ES-I3 (cell line): ENCODE measurements around the gene TASP1.
A peak's percentile ranks its signal among the peaks of the same experiment; 100 is the strongest.
"Not testable (repeated sequence)": the region's sequence is repeated elsewhere in the genome, so short reads cannot be mapped to it uniquely, and the experiment has no call there.

Experiments
- H3K36me3 ChIP-seq: 2 replicates; pipeline ENCODE4 v1.6.1; 2013; ENCODE audit warnings: mild to moderate bottlenecking, low read length, control low read depth, moderate library complexity; ENCODE audit not compliant: insufficient read depth
- H3K4me1 ChIP-seq: 2 replicates; pipeline ENCODE4 v1.6.1; 2013; ENCODE audit warnings: mild to moderate bottlenecking, control low read depth, low read length; ENCODE audit not compliant: insufficient read depth
- H3K9ac ChIP-seq: 2 replicates; pipeline ENCODE4 v1.6.1; 2013; ENCODE audit warnings: low read depth, mild to moderate bottlenecking, low read length, moderate library complexity
- H3K9me3 ChIP-seq: 2 replicates; pipeline ENCODE4 v1.6.1; 2013; ENCODE audit warnings: mild to moderate bottlenecking, low read length, moderate library complexity; ENCODE audit not compliant: control insufficient read depth, insufficient read depth

TASP1 gene

DNA sequence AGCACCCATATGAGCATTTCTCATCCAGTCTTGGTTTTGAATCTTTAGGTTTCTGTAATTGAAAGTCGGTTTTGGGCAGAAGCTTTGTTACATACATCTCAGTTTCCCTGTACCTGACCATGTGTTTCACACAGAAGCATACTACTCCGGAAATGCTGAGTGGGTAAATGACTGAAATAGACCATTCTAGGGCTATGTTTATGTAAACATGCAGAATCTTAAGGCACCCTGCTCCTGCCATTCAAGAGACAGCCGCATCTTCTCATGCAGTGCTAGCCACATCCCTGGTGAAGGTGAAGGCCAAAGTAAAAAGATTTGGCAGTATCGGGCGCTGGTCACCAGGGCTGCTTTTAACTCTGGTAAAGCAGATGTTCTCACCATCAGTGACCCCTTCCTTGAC is 246.3 kb downstream of the TASP1 start:
- H3K9me3 ChIP-seq = no peaks in the 10 kb centered on the region
- no peak overlapping the region for H3K9ac ChIP-seq
- no peaks in the 10 kb centered on the region for H3K4me1 ChIP-seq
- H3K36me3 ChIP-seq = no peaks in the 10 kb centered on the region

DNA sequence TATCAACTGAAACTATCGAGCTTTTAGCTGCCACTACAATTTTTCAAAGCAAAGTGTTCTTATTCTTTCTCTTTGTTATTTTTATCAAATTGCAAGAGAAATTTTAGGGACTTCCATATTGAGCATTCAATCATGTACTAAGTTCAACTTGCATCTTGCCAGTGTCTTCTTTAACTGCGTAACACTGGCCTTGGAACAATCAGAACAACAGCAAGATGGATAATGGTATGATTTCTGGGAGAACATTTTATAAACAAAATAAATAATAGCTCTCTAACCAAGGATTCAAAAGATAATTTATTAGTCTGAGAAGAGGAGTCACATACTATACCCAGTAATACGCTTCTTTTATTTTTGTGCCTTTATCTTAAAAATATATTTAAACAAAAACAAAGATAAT is 249.6 kb downstream of the TASP1 start:
- H3K9me3 ChIP-seq = no peaks in the 10 kb centered on the region
- no peak overlapping the region for H3K9ac ChIP-seq
- H3K4me1 ChIP-seq = no peaks in the 10 kb centered on the region
- no peaks in the 10 kb centered on the region for H3K36me3 ChIP-seq

DNA sequence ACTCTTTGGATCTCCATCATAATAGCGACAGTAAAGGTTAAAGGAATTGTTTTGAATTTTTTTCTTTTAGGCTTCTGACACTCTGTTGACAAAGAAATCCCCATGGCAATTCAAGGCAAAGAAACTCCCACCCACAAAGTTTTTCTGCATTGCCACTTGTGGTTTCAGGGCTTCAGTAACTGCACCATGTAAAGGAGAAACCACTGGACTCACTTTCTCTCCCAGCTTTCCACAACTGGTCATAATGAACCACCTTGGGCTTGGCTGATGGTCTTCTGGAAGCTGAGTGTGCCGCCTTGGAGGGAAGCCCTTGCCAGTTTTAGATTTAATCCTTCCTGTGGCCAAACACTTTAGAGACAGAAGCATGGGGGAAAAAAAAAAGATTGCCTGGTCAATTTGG is 254.6 kb downstream of the TASP1 start:
- no peaks in the 10 kb centered on the region for H3K4me1 ChIP-seq
- no peak overlapping the region for H3K9ac ChIP-seq
- no peaks in the 10 kb centered on the region for H3K9me3 ChIP-seq
- H3K36me3 ChIP-seq = no peaks in the 10 kb centered on the region

DNA sequence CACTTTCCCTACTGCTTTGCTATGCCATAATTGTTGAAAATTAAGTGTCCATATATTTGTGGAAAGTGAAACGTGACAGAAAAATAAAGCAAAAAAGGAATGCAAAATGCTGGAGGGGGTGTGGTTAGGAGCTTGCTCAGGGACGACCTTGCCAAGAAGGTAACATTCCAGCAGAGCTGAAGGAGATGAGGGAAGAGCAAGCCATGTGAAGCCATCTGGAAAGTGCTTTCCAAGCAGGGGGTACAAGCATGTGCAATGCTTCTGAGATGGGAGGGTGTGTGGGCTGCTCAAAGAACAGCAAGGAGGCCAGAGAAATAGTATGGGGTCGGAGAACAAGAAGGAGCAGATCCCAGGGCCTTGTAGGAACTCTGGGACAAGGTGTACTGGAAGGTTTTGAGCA is 255.9 kb downstream of the TASP1 start:
- no peaks in the 10 kb centered on the region for H3K9me3 ChIP-seq
- H3K36me3 ChIP-seq = no peaks in the 10 kb centered on the region
- H3K9ac ChIP-seq = no peak overlapping the region
- no peaks in the 10 kb centered on the region for H3K4me1 ChIP-seq

DNA sequence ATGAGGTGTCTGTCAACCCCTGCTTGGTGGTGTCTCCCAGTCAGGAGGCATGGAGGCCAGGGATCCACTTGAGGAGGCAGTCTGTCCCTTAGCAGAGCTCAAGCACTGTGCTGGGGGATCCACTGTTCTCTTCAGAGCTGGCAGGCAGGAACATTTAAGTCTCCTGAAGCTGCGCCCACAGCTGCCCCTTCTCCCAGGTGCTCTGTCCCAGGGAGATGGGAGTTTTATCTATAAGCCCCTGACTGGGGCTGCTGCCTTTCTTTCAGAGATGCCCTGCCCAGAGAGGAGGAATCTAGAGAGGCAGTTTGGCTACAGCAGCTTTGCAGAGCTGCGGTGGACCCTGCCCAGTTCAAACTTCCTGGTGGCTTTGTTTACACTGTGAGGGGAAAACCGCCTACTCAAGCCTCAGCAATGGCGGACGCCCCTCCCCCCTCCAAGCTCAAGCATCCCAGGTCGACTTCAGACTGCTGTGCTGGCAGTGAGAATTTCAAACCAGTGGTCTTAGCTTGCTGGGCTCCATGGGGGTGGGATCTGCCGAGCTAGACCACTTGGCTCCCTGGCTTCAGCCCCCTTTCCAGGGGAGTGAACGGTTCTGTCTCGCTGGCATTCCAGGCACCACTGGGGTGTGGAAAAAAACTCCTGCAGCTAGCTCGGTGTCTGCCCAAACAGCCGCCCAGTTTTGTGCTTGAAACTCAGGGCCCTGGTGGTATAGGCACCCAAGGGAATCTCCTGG is 258.1 kb downstream of the TASP1 start:
- H3K9ac ChIP-seq, H3K4me1 ChIP-seq, H3K36me3 ChIP-seq, H3K9me3 ChIP-seq: not testable (repeated sequence)

DNA sequence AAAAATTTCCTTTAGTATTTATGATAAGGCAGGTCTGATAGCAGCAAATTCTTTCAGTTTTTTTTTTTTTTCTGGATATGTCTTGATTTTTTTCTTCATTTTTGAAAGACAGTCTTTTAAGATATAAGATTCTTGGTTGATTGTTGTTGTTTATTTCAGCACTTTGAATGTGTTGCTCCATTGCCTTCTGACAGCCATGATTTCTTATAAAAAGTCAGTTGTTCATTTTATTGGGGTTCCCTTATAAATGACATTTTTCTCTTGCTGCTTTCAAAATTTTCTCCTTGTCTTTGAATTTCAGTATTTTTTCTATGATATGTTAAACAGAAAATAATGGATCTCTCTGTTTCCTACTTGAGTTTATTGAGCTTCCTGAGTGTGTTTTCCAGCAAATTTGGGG is 265.3 kb downstream of the TASP1 start:
- Histone ChIP-seq H3K4me1 (no peaks in the 10 kb centered on the region), H3K9me3 (peaks cover 2% of the 10 kb centered on the region), H3K36me3 (no peaks in the 10 kb centered on the region), H3K9ac (no peak overlapping the region)

DNA sequence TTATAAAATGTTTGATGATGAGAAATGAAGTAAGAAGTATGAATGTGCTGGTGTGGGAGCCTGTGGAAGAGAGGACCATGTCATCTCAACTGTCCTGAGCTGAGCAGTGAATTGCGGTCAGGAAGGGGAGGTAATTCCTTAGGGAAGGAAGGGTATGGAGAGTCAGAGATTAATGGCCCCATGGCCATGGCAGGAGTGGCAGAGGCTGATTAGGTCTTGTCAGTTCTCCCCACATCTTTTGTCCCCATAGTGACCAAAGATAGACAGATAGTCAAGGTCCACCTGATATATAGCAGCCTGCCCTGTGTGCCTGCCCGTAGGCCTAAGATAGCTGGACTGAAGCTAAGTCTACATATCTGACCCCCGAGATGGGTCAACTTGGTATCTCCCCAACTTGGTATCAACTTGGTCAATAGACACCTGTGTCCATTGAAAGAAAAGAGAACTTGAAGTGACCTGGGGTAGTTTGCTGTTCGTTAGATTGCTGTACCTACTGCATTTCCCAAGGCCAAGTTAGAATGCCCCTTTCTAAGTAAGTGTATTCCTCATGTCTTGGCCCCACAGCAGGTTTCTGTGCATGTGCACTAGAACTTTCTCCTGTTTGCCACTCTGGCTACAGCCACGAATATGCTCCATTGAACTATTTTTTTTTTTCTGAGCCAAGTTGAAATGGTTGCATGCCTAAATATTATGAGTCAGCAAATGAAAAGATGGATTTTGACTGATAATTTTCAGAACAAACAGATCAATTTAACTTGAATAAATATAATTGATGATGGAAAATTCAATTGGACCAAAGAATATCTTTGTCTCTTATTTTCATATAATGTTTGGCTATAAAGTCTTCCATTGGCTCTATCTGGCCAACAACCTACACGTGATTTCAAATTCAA is 274.2 kb downstream of the TASP1 start:
- H3K9ac ChIP-seq = no peak overlapping the region
- no peaks in the 10 kb centered on the region; the same call in 1 of the 2 replicates for H3K36me3 ChIP-seq
- peaks cover 6% of the 10 kb centered on the region; the same call in 1 of the 2 replicates for H3K4me1 ChIP-seq
- H3K9me3 ChIP-seq = no peaks in the 10 kb centered on the region

DNA sequence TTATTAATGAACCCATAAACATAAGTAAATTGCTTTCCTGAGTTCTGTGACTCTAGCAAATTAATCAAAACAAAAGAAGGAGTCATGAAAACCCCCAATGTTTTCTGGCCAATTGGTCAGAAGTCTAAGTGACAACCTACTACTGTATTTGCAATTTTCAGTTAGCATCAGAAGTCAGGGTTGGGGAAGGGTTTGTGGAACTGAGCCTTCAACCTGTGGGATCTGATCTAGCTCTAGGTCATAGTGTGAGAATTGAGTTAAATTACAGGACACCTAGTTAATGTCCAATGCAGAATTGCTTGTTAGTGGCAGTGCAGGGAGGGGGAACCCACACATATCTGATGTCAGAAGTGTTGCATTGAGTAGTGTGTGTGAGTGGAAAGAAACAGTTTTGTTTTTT is 275.3 kb downstream of the TASP1 start:
- Histone ChIP-seq H3K4me1 (peaks cover 6% of the 10 kb centered on the region; the same call in 1 of the 2 replicates), H3K9ac (no peak overlapping the region), H3K36me3 (no peaks in the 10 kb centered on the region; the same call in 1 of the 2 replicates), H3K9me3 (no peaks in the 10 kb centered on the region)

DNA sequence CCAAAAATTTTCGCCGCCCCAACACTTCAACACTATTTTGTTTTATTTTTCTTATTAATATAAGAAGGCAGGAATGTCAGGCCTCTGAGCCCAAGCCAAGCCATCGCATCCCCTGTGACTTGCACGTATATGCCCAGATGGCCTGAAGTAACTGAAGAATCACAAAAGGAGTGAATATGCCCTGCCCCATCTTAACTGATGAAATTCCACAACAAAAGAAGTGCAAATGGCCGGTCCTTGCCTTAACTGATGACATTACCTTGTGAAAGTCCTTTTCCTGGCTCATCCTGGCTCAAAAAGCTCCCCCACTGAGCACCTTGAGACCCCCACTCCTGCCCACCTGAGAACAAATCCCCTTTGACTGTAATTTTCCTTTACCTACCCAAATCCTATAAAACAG is 276.6 kb downstream of the TASP1 start:
- H3K9ac ChIP-seq, H3K36me3 ChIP-seq, H3K9me3 ChIP-seq: not testable (repeated sequence)
- H3K4me1 ChIP-seq = peaks cover 11% of the 10 kb centered on the region; the same call in 1 of the 2 replicates

DNA sequence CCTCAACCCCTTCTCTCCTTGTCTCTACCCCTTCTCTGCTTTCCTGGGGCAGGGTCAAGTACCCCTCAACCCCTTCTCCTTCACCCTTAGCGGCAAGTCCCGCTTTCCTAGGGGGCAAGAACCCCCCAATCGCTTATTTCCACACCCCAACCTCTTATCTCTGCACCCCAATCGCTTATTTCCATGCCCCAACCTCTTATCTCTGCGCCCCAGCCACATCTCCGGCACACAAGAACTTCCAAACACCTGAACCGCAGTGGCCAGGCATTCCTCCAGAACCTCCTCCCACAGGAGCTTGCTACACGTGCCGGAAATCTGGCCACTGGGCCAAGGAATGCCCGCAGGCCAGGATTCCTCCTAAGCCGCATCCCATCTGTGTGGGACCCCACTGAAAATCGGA is 279.8 kb downstream of the TASP1 start:
- H3K9me3 ChIP-seq, H3K36me3 ChIP-seq: not testable (repeated sequence)
- Histone ChIP-seq H3K4me1 (peaks cover 35% of the 10 kb centered on the region; the same call in 1 of the 2 replicates), H3K9ac (0 out of 2 replicates have a peak overlapping the region, but pooled peaks have one; percentile 16)

DNA sequence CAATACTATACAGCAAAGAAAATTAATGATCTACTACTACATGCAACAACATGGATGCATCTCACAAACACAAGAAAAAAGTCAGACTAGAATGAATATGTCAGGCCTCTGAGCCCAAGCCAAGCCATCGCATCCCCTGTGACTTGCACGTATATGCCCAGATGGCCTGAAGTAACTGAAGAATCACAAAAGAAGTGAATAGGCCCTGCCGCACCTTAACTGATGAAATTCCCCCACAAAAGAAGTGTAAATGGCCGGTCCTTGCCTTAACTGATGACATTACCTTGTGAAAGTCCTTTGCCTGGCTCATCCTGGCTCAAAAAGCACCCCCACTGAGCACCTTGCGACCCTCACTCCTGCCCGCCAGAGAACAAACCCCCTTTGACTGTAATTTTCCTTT is 280.9 kb downstream of the TASP1 start:
- H3K9ac ChIP-seq = peak overlapping the region; percentile 34
- peaks cover 36% of the 10 kb centered on the region; the same call in 1 of the 2 replicates for H3K4me1 ChIP-seq
- not testable (repeated sequence) for H3K36me3 ChIP-seq, H3K9me3 ChIP-seq

DNA sequence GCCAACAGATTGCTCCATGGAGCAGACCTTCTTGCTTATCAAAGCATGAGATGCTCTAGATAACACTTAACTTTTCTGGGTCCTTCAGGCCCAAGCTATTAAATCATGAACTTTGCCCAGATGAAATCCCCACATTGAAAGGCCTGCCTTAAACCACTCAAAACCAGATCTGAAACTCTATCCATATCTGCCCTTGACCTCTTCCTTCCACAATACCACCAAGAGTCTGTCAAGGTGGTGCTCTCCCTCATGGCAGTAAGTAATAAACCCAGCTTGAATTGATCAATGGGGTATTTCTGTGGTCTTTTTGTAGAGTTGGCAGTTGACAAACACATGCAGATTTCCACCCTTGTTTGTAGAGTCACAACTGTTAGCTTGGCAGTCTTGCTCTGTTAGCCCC is 282.1 kb downstream of the TASP1 start:
- H3K9ac ChIP-seq = no peak overlapping the region
- no peaks in the 10 kb centered on the region for H3K9me3 ChIP-seq
- H3K36me3 ChIP-seq = no peaks in the 10 kb centered on the region
- peaks cover 35% of the 10 kb centered on the region; the same call in 1 of the 2 replicates for H3K4me1 ChIP-seq

DNA sequence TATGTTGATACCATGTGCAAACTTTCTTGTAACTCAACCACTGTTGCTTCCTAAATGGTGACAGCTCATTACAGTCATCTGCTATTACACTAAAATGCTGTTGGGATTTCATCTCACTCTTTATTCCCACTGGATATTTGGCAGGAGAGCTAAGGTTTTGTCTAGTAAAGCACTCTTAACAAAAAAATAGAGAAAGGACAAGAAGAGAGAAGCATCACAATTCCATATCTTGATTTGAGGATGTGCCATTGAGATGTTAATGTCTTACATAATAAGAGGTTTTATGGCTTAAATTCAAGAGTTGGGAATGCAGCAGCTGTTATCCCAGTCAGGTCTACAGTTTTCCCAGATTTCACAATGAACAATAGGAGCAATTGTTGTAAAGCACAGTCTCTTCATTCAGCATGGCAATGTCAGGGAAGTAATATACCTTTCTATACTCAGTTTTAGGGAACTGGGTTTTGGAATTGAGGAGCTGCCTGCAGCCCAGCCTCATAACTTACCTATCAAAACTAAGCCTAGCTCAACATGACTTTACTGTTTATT is 282.7 kb downstream of the TASP1 start:
- H3K4me1 ChIP-seq = peaks cover 35% of the 10 kb centered on the region; the same call in 1 of the 2 replicates
- H3K9ac ChIP-seq = no peak overlapping the region
- H3K9me3 ChIP-seq = no peaks in the 10 kb centered on the region
- H3K36me3 ChIP-seq = no peaks in the 10 kb centered on the region

DNA sequence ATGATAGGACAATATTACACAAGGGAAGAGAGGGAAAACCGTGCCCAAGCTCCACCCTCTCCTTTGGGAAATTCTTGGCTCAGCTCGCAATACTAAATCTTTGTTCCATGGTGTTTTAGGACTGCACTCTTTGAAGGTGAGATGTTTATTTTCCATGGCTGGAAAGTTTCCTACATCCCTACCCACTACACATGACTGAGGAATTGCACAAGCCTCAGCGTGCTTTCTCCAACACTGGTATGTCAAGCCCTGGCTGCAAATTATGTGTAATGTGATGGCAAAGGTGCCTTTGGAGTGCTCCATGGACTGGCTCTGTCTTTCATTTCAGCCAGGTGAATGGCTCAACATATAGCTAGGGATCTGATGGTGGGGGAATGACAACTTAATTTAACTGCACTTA is 283.3 kb downstream of the TASP1 start:
- Histone ChIP-seq H3K36me3 (no peaks in the 10 kb centered on the region), H3K4me1 (peaks cover 35% of the 10 kb centered on the region; the same call in 1 of the 2 replicates), H3K9ac (no peak overlapping the region), H3K9me3 (no peaks in the 10 kb centered on the region)
